SK-N-DZ (cell line): ENCODE measurements around the gene PIGBOS1. TPM values are rescaled to one million over a fixed set of nuclear protein-coding genes. Genes with fewer than 3 reads are reported as not detected.
A peak's percentile ranks its signal among the peaks of the same experiment; 100 is the strongest.
"Not testable (repeated sequence)": the region's sequence is repeated elsewhere in the genome, so short reads cannot be mapped to it uniquely, and the experiment has no call there.

ENCODE experiments used
- DNase-seq: peaks from one replicate; pipeline ENCODE4 v3.0.0-alpha.2; 2015; ENCODE audit warnings: low spot score
- polyA plus RNA-seq, 2 experiments: library from polyadenylated mRNA; depleted of rRNA; stranded (reverse); fragments of >200 nt; gene quantifications; 2 replicates each; pipeline ENCODE4 v1.2.3, GENCODE V29; 2014

Gene PIGBOS1, protein sequence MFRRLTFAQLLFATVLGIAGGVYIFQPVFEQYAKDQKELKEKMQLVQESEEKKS
- 24.2 and 41.7 TPM in 2 replicates for polyA plus RNA-seq (2014; cell fraction: cytosol; rRNA removed)
- 6.5 and 36.2 TPM in 2 replicates for polyA plus RNA-seq (2014; cell fraction: nucleus; rRNA removed)

GRCh38 chr15:55318588-55319494, at the start of gene PIGBOS1, which contains the start of gene PIGB:
Gene PIGBOS1, minus strand, starts transcription at chr15:55319123. Its CDS starts 1,331 bp downstream, at chr15:55317792.
Gene PIGB, plus strand, starts transcription at chr15:55319222. Its CDS starts 29 bp downstream, at chr15:55319251.
- DNase-seq = peak; percentile 90

- no peak for DNase-seq
Observed at GRCh38 chr15:55366981-55367380, 48.1 kb upstream of the PIGBOS1 start.

DNA sequence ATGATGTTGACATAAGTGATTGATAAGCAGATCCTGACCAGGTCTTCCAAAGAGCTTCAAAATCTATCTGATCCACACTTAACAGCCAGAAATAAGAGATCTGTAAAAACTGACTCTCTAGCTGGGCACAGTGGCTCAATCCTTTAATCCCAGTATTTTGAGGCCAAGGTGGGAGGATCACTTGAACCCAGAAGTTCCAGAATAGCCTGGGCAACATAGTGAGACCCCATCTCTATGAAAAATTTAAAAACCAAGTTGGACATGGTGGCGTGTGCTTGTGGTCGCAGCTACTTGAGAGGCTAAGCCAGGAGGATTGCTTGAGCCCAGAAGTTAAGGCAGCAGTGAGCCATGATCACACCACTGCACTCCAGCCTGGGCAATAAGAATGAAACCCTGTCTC, 43.7 kb upstream of the PIGBOS1 start:
- no peak for DNase-seq

DNA sequence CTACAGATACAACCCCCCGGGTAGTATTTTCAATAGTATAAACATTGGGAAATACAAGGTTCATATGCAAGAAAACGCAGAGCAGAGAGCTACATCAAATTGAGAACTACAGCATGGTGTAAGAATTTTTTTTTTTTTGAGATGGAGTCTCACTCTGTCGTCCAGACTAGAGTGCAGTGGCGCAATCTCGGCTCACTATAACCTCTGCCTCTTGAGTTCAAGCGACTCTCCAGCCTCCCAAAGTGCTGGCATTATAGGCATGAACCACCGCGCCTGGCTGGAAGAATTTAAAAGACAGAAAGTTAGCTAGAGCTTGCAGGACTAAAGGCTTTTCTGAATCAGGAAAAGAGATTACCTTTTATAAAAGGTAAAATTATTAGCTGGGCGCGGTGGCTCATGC, 42.1 kb upstream of the PIGBOS1 start:
- no peak for DNase-seq

- DNase-seq = no peak
Observed at GRCh38 chr15:55360256-55360655, 41.3 kb upstream of the PIGBOS1 start.

- DNase-seq = no peak
Observed at GRCh38 chr15:55358471-55358870, 39.5 kb upstream of the PIGBOS1 start.

- no peak for DNase-seq
Observed at GRCh38 chr15:55357774-55358173, 38.9 kb upstream of the PIGBOS1 start.

DNA sequence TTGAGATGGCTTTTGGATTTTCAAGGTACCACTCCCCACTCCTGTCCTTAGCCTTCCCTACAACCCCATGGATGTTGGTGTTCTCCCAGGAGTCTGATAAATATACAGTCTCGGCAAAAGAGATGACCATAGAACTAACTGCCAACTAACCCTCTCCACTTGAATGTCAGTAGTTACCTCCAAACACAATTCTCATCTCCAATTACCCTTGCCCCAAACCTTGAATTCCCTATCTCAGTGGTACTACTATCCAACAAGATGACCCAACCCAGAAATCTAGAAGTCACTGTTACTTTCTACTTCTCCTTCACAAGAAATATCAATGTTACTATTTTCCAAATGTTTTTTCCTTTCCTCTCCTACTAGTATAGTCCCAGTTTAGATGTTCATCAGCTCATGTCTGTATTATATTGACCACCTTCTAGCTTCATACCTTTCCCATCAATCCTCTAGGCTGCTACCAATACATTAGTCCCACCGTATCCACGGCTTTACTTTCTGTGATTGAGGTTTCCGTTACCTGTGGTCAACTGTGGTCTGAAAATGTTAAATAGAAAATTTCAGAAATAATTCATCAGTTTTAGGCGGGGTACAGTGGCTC, 38.2 kb upstream of the PIGBOS1 start:
- no peak for DNase-seq

DNA sequence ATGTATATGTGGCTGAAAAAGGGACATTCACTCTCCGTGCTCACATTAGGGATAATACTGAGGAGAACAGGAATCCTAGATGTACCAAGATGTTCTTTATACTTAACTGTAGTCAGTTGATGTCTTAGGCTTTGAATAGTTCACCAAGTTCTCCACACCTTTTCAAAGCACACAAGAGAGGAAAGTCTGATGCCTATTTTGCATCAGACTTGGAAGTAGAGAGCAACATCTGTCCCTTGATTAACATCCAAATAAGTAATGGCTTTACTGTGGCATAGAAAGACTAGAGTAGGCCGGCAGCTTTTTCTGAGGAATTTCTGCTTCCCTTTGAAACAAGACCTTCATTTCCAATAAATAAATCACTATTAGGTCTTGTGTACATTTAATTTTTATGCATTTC, 34.1 kb upstream of the PIGBOS1 start:
- DNase-seq = no peak

DNA sequence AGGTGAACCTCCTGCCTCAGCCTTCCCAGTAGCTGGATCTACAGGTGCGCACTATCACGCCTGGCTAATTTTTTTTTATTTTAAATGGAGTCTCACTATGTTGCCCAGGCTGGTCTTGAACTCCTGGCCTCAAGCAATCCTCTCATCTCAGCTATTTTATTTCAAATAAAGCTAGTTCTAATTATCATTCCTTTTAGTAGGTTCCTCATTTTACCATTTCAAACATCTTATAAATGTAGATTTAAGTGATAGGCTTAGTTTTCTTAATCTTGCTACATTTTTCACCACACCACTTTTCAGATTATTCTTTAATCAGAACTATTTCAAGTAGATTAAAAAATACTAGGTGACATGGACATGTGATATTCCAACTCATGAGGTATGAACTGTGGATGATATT, 30.4 kb upstream of the PIGBOS1 start:
- DNase-seq = no peak

- DNase-seq = no peak
Observed at GRCh38 chr15:55348281-55348778, 29.4 kb upstream of the PIGBOS1 start.

- no peak for DNase-seq
Observed at GRCh38 chr15:55344206-55344605, 25.3 kb upstream of the PIGBOS1 start.

DNA sequence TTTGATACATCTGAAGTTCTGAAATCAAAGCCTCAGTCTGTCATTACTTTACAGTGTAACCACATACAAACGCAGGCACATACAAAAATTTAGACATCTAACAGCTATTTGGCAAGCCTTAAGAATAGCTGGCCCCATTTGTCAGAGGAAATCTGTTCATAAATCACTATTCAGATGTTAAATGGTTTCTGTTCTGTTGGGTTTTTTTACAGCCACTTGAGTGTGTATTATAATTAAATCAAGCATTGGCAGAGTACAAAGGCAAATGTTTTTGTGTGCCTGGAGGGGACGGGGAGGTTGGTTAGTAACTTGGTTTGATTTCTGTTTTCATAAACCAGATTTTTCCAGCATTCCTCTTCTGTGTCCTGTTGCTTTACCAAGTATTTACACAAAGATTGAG, 24.2 kb upstream of the PIGBOS1 start:
- peak; percentile 13 for DNase-seq

DNA sequence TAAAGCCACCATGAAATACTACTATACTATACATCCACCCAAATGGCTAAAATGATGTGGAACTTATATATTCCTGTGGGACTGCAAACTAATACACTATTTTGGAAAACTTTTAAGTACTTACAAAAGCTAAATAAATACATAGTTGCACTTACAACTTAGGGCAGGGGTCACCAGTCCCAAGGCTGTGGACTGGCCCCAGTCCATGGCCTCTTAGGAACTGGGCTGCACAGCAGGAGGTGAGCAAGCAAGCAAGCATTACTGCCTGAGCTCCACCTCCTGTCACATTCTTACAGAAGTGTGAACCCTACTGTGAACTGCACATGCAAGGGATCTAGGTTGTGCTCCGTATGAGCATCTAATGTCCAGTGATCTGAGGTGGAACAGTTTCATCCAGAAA, 18.2 kb upstream of the PIGBOS1 start:
- DNase-seq = no peak

DNA sequence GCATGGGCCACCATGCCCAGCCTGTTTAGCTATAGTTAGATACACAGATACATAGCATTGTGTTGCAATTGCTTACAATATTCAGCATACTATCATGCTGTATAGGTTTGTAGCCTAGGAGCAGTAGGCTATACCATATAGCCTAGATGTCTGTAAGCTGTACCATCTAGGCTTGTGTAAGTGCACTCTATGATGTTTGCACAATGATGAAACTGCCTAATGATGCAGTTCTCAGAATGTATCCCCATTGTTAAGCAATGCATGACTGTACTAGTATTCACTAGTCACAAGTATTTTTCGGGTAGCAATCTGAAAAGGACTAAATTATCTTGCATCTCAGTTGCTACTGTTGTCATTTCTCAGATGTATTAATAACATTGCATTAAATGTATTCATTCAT, 16.1 kb upstream of the PIGBOS1 start:
- DNase-seq = no peak

- no peak for DNase-seq
Observed at GRCh38 chr15:55334371-55334770, 15.4 kb upstream of the PIGBOS1 start.

DNA sequence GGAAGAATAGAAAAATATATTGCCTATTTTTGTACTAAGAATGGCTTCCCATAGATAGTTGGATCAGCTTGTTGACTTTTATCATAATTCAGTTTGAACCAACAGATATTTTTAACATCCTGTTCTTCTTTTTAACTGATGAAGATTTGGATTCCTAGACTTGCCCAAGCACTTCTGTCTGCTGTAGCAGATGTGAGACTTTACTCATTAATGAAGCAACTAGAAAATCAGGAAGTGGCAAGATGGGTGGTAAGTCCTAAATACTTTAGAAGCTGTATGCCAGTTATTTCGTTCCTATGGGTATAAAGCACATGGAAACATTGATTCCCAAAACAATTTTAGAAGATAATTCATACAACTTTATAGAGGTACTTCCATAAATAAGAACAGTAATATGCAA, 8.5 kb upstream of the PIGBOS1 start:
- DNase-seq = no peak

GRCh38 chr15:55322467-55322866, 3.5 kb upstream of the PIGBOS1 start:
- DNase-seq = no peak

DNA sequence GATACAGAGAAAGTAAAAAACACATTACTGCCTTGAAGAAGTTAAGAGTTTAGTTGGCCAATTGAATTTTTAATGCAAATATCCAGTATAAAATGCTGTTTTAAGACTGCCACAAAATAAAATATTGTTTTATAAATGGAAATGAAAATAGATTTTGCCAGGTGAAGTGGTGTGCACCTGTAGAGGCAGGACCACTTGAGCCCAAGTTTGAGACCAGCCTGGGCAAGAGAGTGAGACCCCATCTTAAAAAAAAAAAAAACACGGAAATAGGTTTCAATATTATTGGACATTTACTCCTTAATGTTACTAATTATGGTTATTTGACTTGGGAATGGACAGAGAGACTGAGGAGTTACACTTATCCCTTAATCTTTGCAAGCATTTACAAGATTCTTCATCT, 2.0 kb upstream of the PIGBOS1 start:
- DNase-seq = no peak

GRCh38 chr15:55320238-55320550, 1.3 kb upstream of the PIGBOS1 start:
- no peak for DNase-seq

- DNase-seq = no peak
Observed at GRCh38 chr15:55319537-55320237, 764 bp upstream of the PIGBOS1 start.

DNA sequence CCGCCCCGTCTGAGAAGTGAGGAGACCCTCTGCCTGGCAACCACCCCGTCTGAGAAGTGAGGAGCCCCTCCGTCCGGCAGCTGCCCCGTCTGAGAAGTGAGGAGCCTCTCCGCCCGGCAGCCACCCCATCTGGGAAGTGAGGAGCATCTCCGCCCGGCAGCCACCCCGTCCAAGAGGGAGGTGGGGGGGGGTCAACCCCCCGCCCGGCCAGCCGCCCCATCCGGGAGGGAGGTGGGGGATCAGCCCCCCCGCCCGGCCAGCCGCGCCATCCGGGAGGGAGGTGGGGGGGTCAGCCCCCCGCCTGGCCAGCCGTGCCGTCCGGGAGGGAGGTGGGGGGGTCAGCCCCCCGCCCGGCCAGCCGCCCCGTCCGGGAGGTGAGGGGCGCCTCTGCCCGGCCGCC, 16.1 kb downstream of the PIGBOS1 start:
- not testable (repeated sequence) for DNase-seq
